Left colon (tissue), 2 donors: Measurements from ENCODE around the gene GPX8. TPM values are rescaled to one million over a fixed set of nuclear protein-coding genes. Genes with fewer than 3 reads are reported as not detected.
A peak's percentile ranks its signal among the peaks of the same experiment; 100 is the strongest.

Experiments
- ATAC-seq: fragments of 200-7000 bp; cut with Tn5 transposase; one replicate; pipeline ENCODE4 v1.9.1; 2020; ENCODE audit warnings: mild to moderate bottlenecking, moderate library complexity
- DNase-seq, 2 donors: peaks; one replicate each; pipeline ENCODE4 v3.0.0-alpha.2; 2020
- intact Hi-C, 2 donors: fragments of 100-400 bp; cut with DNase I in 1 of 2; cut with micrococcal nuclease in 1 of 2; formaldehyde crosslinking; loops; one replicate each; pipeline versions ENCODE4 v1.11.2 to v1.14.0; 2022; cut with DNase I, micrococcal nuclease
- long read RNA-seq: library from polyadenylated mRNA; unstranded; transcript quantifications from one replicate; pipeline ENCODE4 v2.0.0, GENCODE V29; 2021
- total RNA-seq, 2 donors: library from RNA; stranded (reverse); fragmentation: NEBNext Ultra II Directional; extraction: Animal tissue kit (Norgen Biotek cat#: 25700); gene quantifications; one replicate each; pipeline ENCODE4 v1.2.1, GENCODE V29; 2021
- donor health status: DM: no; HTN: no; CAD: no.
- donor health status: DM: yes; HTN: yes; CAD: no.

GPX8 gene, protein sequence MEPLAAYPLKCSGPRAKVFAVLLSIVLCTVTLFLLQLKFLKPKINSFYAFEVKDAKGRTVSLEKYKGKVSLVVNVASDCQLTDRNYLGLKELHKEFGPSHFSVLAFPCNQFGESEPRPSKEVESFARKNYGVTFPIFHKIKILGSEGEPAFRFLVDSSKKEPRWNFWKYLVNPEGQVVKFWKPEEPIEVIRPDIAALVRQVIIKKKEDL
- total RNA-seq = 1 to 10 TPM; 4.0 to 5.2 TPM
- long read RNA-seq, partial matches to known transcripts = 0 of 2 reads
- long read RNA-seq, other reads (novel, unspliced or antisense) = 0 of 2 reads

DNA sequence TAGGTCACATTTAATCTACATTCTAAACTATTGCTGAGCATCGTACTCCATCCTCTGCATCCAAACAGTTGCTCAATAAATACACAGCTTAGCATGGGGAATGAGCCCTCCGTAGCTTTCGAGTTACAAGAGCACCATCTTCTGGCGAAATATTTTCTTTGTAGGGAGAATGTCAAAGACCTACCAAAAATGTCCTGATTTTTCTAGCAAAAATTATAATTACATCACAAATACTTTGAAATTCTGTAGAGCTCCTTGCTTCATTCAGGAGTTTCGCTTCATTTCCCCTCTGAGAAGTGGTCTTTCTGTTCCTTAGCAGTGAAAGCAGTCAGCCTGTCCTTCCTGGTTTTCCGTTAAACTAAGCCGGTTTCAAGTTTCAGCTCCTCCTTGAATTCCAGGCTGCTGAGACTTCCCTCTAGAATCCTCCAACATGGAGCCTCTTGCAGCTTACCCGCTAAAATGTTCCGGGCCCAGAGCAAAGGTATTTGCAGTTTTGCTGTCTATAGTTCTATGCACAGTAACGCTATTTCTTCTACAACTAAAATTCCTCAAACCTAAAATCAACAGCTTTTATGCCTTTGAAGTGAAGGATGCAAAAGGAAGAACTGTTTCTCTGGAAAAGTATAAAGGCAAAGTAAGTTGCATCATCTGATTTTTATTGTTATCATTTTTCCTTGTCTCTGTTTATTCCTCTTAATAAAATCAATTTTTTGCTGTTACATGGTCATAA, at the start of gene GPX8:
TSS of gene GPX8 (plus strand) at position 409 of the 730 bp plus-strand sequence. CDS start at position 431, 22 bp downstream.
- no peak for DNase-seq
- intact Hi-C loops = loop anchor here in 1 of 2 donors (10.0 kb wide), 1 partner anchor 255 kb away; no protein-coding TSS in a partner anchor
- ATAC-seq = peak; percentile 70

DNA sequence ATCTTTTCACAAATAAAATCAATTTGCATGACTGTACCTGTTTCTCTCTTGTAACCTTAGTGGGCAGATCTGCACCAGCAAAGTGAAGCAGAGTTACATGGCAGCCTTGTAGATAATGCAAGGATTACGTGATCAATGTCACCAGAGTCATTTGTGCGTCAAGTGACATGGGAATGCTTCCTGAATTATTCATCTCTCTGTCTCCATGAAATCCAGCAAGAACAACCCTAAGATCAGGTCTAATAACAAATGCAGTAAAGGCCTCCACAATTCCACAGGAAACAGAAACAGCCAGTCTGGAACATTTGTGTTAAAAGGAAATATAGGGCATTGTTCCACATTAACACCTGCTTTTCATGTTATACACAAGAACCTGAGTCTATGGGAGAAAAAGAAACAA, 49.8 kb upstream of the GPX8 start:
- ATAC-seq (no peak), DNase-seq (no peak)
- intact Hi-C loops = no loop called here

DNA sequence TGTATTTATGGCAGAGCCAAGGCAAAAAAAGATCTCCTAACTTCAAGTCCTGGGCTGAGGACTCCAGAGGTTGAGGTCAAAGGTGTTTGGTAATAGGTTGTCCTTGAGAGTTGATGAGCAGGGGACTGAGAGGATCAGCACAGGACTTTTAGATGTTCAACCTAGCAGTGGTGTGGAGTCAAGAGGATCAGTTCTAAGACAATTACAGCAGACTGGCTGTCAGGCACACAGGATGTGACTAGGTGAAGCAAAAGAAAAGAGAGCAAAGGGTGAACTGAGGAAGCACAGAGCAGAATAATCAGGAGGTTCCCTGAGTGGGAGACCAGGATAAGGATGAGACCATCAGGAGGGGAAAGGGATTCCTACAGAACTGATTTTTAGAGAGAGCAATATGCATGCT, 46.6 kb upstream of the GPX8 start:
- intact Hi-C loops = no loop called here
- ATAC-seq (no peak), DNase-seq (no peak)

DNA sequence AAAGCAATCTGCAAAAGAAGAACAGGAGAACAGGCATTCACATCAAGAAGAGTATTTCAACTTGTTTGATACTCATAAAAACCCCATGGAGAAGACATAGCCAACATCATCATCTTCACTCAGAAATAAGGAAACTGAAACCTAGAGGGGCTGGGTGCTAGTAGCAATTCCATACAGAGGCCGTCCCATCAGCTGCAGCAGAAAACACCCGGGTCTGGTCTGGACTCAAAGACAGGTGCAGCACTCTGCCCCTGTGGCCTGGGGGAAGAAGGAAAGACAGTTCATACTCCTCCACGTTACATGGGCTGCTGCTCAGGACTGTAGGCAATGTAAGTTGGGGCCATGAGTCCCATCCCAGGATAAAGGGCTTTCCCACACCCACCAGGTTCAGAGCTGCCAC, 45.9 kb upstream of the GPX8 start:
- intact Hi-C loops = no loop called here
- ATAC-seq (no peak), DNase-seq (no peak)

DNA sequence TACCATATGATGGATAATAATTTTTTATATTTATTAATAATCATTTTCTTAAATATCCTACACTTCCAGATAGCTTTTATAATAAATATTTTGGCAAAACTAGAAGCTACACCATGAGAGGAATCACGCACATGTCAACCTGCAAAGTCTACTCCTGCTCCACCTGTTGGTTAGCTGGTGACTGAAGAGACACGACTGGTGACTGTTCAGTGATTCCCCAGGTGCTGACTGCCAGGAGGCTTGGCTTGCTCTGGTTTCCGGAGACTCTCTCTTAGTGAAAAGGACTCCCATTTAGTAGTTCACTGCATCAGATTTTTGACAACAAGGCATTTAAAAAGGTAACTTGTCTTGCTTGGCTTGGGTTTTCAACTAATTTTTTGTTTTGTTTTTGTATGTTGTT, 36.6 kb upstream of the GPX8 start:
- intact Hi-C loops = no loop called here
- DNase-seq = no peak
- no peak for ATAC-seq

DNA sequence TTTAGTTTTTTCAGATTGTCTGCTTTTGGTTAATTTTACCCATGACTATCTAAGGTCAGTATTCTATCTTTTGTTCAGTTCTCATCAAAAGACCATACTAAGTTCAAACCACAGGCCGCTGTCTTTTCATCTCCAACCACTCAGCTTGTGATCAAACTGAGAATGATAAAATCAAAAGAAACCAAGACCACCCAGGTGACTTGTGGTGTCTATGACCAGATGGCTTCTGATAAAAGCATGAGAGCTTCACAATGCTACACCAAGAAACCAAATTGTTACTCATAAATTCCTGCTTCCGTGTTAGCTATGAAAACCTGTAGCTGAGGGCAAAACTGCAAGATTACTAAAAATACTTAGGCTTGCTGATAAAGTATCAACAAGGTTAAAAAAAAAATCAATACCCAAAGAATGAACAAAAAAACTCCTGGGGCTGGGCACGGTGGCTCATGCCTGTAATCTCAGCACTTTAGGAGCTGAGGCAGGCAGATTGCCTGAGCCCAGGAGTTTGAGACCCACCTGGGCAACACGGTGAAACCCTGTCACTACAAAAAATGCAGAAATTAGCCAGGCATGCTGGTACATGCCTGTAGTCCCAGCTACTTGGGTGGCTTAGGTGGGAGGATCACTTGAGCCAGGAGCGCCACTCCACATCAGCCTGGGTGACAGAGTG, 25.8 kb upstream of the GPX8 start:
- ATAC-seq (no peak), DNase-seq (no peak)
- intact Hi-C loops = no loop called here

DNA sequence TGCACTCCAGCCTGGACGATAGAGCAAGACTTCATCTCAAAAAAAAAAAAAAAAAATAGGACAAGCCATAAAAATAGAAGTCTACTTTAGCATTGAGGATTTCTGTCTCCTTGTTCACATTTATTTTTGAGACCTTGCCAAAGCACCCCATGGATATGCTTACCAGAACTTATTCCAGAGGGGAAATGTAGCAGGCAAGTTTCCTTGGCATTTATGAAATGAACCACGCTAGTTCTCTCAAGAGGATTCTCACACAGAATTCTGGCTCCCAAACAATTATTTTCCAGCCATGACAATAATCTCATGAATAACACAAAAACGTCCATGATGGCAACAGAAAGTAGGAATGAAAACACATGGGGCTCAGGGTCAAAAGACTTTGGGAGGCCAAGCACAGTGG, 23.4 kb upstream of the GPX8 start:
- intact Hi-C loops = no loop called here
- ATAC-seq (no peak), DNase-seq (no peak)

DNA sequence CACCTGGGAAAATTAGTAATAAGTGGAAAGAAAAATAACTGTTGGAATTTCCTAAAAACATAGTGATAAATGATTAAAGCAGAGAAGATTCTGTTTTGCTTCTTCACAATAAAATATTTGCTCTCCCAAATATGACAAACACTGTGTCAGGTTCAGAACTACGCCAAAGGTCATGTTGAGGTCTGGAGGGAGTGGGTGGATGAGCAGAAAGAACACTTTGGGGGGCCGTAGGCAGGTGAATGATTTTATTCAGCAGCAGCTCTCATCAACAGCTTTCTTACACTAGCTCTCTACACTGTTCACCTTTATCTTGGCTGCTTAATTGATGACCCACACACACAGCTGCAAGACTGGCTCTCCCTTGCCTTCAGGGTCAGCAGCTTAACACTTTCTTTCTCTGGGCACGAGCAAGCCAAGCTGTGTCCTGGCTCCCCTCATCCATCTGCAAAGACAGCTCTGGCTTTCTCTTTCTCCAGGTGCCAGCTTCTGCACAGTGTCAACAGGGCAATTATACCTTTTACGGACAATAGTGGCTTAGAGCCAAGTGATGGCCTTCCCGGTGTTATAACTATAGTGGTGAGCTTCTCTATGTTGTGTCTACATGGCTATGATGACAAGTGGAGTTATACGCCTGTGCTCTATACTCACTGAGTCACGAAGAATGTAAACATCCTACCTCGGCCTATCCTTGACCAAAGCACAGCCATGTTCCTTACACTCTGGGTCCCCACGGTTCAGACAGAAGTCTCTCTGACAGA, 18.9 kb upstream of the GPX8 start:
- DNase-seq = no peak
- intact Hi-C loops = no loop called here
- ATAC-seq = no peak

DNA sequence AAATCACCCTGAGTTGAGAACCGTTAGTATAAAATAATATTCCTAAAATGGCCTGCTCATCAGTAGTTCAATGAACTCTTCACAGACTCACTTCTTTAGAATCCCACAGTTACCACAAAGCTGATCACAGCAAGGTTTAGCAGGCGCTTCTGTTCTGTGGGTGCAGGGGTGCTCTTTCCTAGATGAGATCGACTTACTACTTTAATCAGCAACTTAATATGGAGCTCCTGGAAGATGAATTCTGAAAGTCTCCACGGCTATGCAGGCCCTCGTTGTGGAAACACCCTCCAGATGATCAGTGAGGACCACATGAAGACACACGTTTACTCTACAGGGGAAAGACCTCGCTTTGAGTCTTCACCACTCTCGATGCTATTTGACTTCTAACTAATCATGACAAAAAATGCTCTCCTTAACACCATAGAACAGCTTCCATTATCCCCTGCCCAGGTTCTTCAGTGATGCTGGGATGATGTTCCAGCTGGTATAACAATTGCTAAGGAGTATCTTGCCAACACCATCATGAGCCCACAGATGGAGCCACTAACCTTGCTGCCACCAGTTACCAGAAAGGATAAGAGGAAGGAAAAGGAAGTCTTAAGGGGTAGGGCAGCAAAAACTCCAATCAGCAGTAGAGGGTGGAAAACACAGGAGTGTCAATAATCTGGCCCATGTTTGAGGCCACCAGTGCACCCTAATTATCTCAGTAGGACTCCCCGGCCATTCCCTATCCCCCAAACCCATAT, 17.9 kb upstream of the GPX8 start:
- intact Hi-C loops = no loop called here
- ATAC-seq (no peak), DNase-seq (no peak)

DNA sequence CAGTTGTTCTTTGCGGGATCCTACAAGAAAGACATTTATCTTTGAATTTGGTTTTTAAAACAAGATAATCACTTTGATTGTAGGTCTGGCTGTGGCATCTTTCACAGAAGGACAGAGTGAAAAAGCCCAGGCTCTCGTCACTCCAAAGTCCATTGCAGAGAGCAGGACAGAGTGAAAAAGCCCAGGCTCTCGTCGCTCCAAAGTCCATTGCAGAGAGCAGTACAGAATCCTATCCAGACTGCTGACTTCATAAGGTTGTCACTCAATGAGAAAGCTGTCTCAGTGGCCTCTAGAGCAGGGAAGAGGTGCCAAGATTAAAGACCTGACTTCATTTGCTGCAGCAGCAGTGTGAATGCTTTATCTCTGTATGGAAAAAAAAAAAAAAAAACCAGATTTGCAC, 16.3 kb upstream of the GPX8 start:
- ATAC-seq (no peak), DNase-seq (no peak)
- intact Hi-C loops = no loop called here

DNA sequence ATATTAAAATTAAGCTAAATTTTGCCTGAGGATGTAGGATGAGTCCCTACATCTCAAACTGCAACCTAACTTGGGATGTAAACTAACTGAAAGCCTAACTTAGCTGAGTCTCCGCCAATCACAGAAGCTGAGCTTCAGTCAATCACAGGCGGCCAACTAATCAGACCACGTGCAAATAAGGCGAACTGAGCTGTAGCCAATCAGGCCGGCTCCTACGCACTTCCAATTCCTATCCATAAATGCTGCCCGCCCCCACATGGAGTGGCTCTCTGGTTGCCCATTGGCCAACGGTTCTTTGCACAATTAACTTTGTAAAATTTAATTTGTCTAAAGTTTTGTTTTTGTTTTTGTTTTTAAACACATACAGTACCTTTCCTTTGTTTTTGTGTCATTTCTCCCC, 13.9 kb upstream of the GPX8 start:
- intact Hi-C loops = no loop called here
- DNase-seq = no peak
- no peak for ATAC-seq

DNA sequence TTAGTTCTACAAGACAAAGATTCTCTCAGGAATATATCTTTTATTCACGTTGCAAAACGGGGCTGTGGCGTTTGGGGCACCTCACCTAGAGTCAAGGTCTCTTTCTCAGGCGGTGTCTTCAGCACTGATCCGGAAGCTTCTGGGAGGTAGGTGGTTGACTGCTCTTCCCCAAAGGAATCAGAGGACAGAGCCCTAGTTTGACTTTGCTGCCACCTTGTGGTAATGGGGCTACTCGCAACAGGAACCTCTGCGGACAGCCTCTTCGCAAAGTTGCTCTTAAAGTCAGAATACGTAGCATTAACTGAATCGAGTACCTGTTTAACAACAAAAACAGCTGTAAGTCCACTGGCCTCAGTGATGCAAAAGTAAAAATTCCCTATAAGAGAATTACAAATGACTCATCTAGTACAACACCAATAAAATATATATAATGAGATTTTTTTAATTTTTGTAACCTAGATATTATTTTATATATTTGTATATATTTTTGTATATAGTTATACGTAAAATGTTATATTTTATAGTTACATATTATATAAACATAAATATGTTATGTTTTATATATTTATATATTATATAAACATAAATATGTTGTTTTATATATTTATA, 13.3 kb upstream of the GPX8 start:
- ATAC-seq = peak; percentile 91
- intact Hi-C loops = no loop called here
- DNase-seq = peak; percentile 64 to 75

DNA sequence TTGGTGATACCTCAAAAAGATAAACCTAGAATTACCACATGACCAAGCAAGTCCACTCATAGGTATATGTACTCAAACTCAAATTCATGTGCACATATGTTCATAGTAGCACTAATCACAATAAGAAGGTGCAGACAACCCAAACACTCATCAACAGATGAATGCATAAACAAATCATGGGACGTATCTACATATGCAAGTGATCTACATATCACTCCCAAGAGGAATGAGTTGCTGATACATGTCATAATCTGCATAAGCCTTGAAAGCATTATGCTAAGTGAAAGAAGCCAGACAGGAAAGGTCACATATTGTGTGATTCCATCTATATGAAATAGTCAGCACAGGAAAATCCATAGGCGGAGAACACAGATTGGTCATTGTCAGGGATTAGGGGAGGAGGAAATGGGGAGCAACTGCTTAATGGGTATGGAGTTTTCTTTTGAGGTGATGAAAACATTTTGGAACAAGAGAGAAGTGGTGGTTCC, 10.6 kb upstream of the GPX8 start:
- DNase-seq (no peak), ATAC-seq (no peak)
- intact Hi-C loops = no loop called here

DNA sequence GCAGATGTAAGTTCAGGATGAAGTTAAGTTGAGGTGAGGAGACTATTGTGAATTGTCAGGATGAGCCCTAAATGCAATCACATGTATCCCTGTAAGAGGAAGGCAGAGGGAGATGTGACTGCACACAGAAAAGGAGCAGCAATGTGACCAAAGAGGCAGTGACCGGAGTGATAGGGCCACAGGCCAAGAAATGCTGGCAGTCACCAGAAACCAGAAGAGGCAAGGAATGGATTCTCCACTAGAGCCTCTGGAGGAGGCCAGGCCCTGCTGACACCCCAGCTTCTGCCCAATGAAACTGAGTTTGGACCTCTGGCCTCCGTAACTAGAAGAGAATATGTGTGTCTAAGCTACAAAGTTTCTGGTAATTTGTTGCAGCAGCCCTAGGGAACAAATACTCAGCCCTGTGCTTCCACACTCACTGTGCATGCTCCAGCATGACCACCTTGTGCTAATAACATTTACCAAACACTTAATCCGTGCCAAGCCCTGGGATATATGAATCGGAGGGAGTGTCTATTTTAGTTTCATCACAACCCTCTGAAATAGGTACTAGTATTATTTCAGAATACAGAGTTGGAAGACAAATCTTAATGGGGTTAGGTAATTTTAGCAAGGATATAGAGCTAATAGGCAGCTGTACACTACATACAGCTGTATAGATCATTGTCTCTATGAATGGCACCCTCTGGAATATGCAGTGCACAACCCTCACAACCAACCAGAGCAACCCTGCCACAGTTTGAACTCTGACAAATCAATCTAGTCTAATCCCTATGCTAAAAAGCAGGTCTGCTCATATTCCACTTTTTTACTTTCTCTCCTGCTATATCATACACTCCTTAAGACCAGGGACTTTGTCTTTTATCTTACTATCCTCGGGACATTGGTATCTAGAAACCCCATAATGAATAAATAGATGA, 7.8 kb upstream of the GPX8 start:
- intact Hi-C loops = loop anchor here in 1 of 2 donors (10.0 kb wide), 1 partner anchor 247 kb away; no protein-coding TSS in a partner anchor
- ATAC-seq (no peak), DNase-seq (no peak)

DNA sequence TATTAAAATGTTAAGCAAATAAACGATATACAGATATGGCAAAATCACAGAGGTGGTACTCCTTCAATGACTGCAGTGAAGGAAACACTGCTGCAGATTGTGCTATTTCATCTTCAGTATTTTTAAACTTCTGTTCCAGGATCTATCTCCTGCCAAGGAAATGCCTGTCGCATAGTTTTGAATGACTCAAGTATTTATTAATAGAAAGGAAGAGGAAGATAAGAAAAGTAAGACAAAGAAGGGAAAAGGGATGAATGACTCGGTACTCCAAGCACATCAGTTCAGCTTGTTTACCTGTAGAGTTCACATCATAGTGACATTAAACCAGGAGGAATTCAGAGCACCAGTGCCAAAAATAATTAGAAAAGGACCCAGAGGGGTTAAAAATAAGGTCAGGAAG, 5.1 kb upstream of the GPX8 start:
- no peak for ATAC-seq
- DNase-seq = no peak
- intact Hi-C loops = loop anchor here in 1 of 2 donors (10.0 kb wide), 1 partner anchor 250 kb away; no protein-coding TSS in a partner anchor

DNA sequence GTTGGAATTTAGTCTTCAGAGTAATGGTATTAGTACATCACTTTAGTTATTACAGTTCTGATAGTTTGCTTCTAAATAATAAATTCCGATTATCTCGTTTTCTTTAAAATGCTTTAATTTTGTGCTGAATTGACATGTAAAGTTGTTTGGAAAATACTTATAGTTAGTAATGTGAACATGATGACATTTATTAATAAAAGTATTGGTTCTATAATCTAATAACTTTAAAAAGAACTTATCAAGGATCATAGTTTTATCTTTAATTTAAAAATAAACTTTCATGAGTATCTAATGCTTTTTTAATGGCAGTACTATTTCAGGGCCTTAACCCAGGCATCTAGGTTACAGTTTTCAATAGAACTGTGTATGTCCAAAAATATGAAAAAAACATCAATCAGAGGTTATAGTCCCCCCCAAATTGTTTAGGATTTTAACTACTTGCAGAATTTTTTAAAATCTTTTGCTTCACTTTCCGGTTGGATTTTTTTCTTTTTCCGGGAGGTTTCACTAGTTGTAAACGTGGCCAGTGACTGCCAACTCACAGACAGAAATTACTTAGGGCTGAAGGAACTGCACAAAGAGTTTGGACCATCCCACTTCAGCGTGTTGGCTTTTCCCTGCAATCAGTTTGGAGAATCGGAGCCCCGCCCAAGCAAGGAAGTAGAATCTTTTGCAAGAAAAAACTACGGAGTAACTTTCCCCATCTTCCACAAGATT, 680 bp downstream of the GPX8 start:
- peak; percentile 95 for ATAC-seq
- peak; percentile 54 to 63 for DNase-seq
- intact Hi-C loops = no loop called here
